IMR-90 (cell line): ENCODE measurements around the gene DCUN1D3. TPM values are rescaled to one million over a fixed set of nuclear protein-coding genes. Genes with fewer than 3 reads are reported as not detected.

ENCODE experiments used
- ATAC-seq: fragments of 200-7000 bp; cut with Tn5 transposase; 2 replicates; pipeline ENCODE4 v1.9.1; 2020; ENCODE audit warnings: low read depth, mild to moderate bottlenecking, moderate library complexity
- BruUV-seq: library from RNA; stranded (reverse); fragments of 400-500 nt; replicated peaks from 2 replicates; lab custom pipeline; 2021; lab: Mats Ljungman, UMichigan
- CTCF ChIA-PET: fragments of 300-600 bp; formaldehyde crosslinking; extraction: SDS; loops from one replicate; lab custom pipeline; 2021; ENCODE audit warnings: antibody characterized with exemption; lab: Yijun Ruan, JAX
- POLR2A ChIA-PET: fragments of 300-600 bp; sonication (Branson Sonifier 250); formaldehyde crosslinking; loops from one replicate; lab custom pipeline; 2022; ENCODE audit warnings: antibody characterized with exemption; ENCODE audit not compliant: unreplicated experiment; lab: Charles Lee
- DNase-seq: peaks from one replicate; pipeline ENCODE4 v3.0.0; 2013
- H2AFZ ChIP-seq: replicated peaks from 2 replicates; pipeline ENCODE3; 2013; ENCODE audit warnings: low read length, mild to moderate bottlenecking; ENCODE audit not compliant: poor library complexity
- H2AK5ac ChIP-seq: 2 replicates; pipeline ENCODE4 v1.6.1; 2013; ENCODE audit warnings: low read depth, low read length, inconsistent platforms
- H2AK9ac ChIP-seq: replicated peaks from 2 replicates; pipeline ENCODE3; 2013; ENCODE audit warnings: mild to moderate bottlenecking, low read depth, low read length, moderate library complexity; ENCODE audit not compliant: poor library complexity
- H2BK120ac ChIP-seq: 2 replicates; pipeline ENCODE4 v1.6.1; 2013; ENCODE audit warnings: low read depth, low read length, inconsistent platforms
- H2BK15ac ChIP-seq: 3 replicates; pipeline ENCODE4 v1.6.1; 2013; ENCODE audit warnings: low read depth, low read length, inconsistent platforms
- H2BK20ac ChIP-seq: 2 replicates; pipeline ENCODE4 v1.6.1; 2013; ENCODE audit warnings: low read depth, mild to moderate bottlenecking, inconsistent platforms, low read length, moderate library complexity
- H2BK5ac ChIP-seq: 2 replicates; pipeline ENCODE4 v1.6.1; 2013; ENCODE audit warnings: mild to moderate bottlenecking, low read depth, low read length, inconsistent platforms; ENCODE audit not compliant: poor library complexity, severe bottlenecking
- H3K14ac ChIP-seq: replicated peaks from 2 replicates; pipeline ENCODE4 v1.6.1; 2013; ENCODE audit warnings: low read depth, low read length, inconsistent platforms
- H3K18ac ChIP-seq: 2 replicates; pipeline ENCODE4 v1.6.1; 2013; ENCODE audit warnings: low read depth, low read length, control low read depth
- H3K23ac ChIP-seq: 2 replicates; pipeline ENCODE4 v1.6.1; 2013; ENCODE audit warnings: low read depth, low read length, inconsistent platforms
- H3K27ac ChIP-seq: 2 replicates; pipeline ENCODE4 v1.5.1; 2013; ENCODE audit warnings: mild to moderate bottlenecking, control low read depth, low read length; ENCODE audit not compliant: insufficient read depth
- H3K27me3 ChIP-seq: 2 replicates; pipeline ENCODE4 v1.6.1; 2013; ENCODE audit warnings: low read length; ENCODE audit not compliant: control insufficient read depth, insufficient read depth
- H3K36me3 ChIP-seq: 2 replicates; pipeline ENCODE4 v1.6.1; 2013; ENCODE audit warnings: low read length, mixed read lengths; ENCODE audit not compliant: control insufficient read depth, insufficient read depth
- H3K4ac ChIP-seq: 2 replicates; pipeline ENCODE4 v1.6.1; 2013; ENCODE audit warnings: low read depth, low read length, inconsistent platforms
- H3K4me1 ChIP-seq: 2 replicates; pipeline ENCODE4 v1.6.1; 2013; ENCODE audit warnings: low read length, mixed read lengths; ENCODE audit not compliant: control insufficient read depth, insufficient read depth
- H3K4me2 ChIP-seq: 2 replicates; pipeline ENCODE4 v1.6.1; 2013; ENCODE audit warnings: low read depth, mild to moderate bottlenecking, control low read depth, low read length, moderate library complexity
- H3K4me3 ChIP-seq: 2 replicates; pipeline ENCODE4 v1.5.1; 2013; ENCODE audit warnings: low read depth, mild to moderate bottlenecking, control low read depth, low read length, moderate library complexity; ENCODE audit not compliant: insufficient read depth
- H3K56ac ChIP-seq: 2 replicates; pipeline ENCODE4 v1.6.1; 2013; ENCODE audit warnings: low read length, inconsistent platforms; ENCODE audit not compliant: insufficient read depth; ENCODE audit errors: extremely low read depth
- H3K79me1 ChIP-seq, 2 experiments: 2 replicates each; pipeline ENCODE4 v1.6.1; 2013; ENCODE audit warnings: low read length in 2 of 2, inconsistent platforms in 1 of 2, low read depth in 1 of 2
- H3K9ac ChIP-seq: 2 replicates; pipeline ENCODE4 v1.6.1; 2013; ENCODE audit warnings: low read depth, low read length, control low read depth
- H3K9me1 ChIP-seq: 2 replicates; pipeline ENCODE4 v1.6.1; 2013; ENCODE audit warnings: low read length, inconsistent platforms; ENCODE audit not compliant: insufficient read depth
- H3K9me3 ChIP-seq: 2 replicates; pipeline ENCODE4 v1.6.1; 2013; ENCODE audit warnings: low read length; ENCODE audit not compliant: control insufficient read depth, insufficient read depth
- H4K20me1 ChIP-seq: 2 replicates; pipeline ENCODE4 v1.6.1; 2013; ENCODE audit warnings: low read length, inconsistent platforms; ENCODE audit not compliant: insufficient read depth
- H4K5ac ChIP-seq: 2 replicates; pipeline ENCODE4 v1.6.1; 2013; ENCODE audit warnings: mild to moderate bottlenecking, low read depth, low read length, control low read depth
- H4K8ac ChIP-seq, 2 experiments: 2 replicates each; pipeline ENCODE4 v1.6.1; 2013; ENCODE audit warnings: low read depth in 2 of 2, low read length in 2 of 2, control low read depth in 1 of 2, inconsistent platforms in 1 of 2
- H4K91ac ChIP-seq: 2 replicates; pipeline ENCODE4 v1.6.1; 2013; ENCODE audit warnings: low read depth, low read length, inconsistent platforms; ENCODE audit not compliant: insufficient read depth
- CEBPB ChIP-seq: IDR thresholded peaks from 2 replicates; pipeline ENCODE4 v1.6.1; 2012; ENCODE audit warnings: low read depth, low read length, improper control_type of control experiment
- CTCF ChIP-seq: conservative IDR thresholded peaks from 2 replicates; pipeline ENCODE4 v1.5.1; 2012; ENCODE audit warnings: mild to moderate bottlenecking, low read depth, low read length, improper control_type of control experiment
- ELK1 ChIP-seq: fragments of 150-350 bp; IDR thresholded peaks from 2 replicates; pipeline ENCODE4 v1.6.1; 2016; ENCODE audit warnings: low read depth, mild to moderate bottlenecking, low read length, moderate library complexity, borderline replicate concordance
- FOS ChIP-seq: fragments of 150-350 bp; IDR thresholded peaks from 2 replicates; pipeline ENCODE4 v1.6.1; 2016; ENCODE audit warnings: low read depth, low read length
- MAFK ChIP-seq: IDR thresholded peaks from 2 replicates; pipeline ENCODE4 v1.6.1; 2012; ENCODE audit warnings: low read depth, low read length, improper control_type of control experiment
- MAZ ChIP-seq: IDR thresholded peaks from 2 replicates; pipeline ENCODE4 v1.6.1; 2012; ENCODE audit warnings: low read depth, mild to moderate bottlenecking, low read length, improper control_type of control experiment, moderate library complexity, borderline replicate concordance
- MXI1 ChIP-seq: IDR thresholded peaks from 2 replicates; pipeline ENCODE4 v1.6.1; 2012; ENCODE audit warnings: low read depth, mild to moderate bottlenecking, low read length, moderate library complexity, borderline replicate concordance
- NFE2L2 ChIP-seq: fragments of 150-350 bp; IDR thresholded peaks from 2 replicates; pipeline ENCODE4 v1.6.1; 2016; ENCODE audit warnings: low read depth, mild to moderate bottlenecking, low read length
- POLR2A ChIP-seq: IDR thresholded peaks from 2 replicates; pipeline ENCODE4 v1.6.1; 2012; ENCODE audit warnings: mild to moderate bottlenecking, low read depth, low read length
- RAD21 ChIP-seq: IDR thresholded peaks from 2 replicates; pipeline ENCODE4 v1.6.1; 2012; ENCODE audit warnings: low read length, improper control_type of control experiment
- RCOR1 ChIP-seq: IDR thresholded peaks from 2 replicates; pipeline ENCODE4 v1.6.1; 2012; ENCODE audit warnings: mild to moderate bottlenecking, low read length, improper control_type of control experiment; ENCODE audit not compliant: insufficient replicate concordance
- RFX5 ChIP-seq: IDR thresholded peaks from 2 replicates; pipeline ENCODE4 v1.8.0; 2012; ENCODE audit warnings: low read depth, mild to moderate bottlenecking, low read length, moderate library complexity
- SMC3 ChIP-seq: fragments of 150-350 bp; IDR thresholded peaks from 2 replicates; pipeline ENCODE4 v1.6.1; 2016; ENCODE audit warnings: low read depth, mild to moderate bottlenecking, antibody characterized with exemption, low read length, moderate library complexity
- USF2 ChIP-seq: fragments of 150-350 bp; IDR thresholded peaks from 2 replicates; pipeline ENCODE4 v1.6.1; 2017; ENCODE audit warnings: mild to moderate bottlenecking, antibody characterized with exemption, low read length, low read depth
- WGBS, 2 experiments: methylation state at CpG; one replicate each; pipeline versions ENCODE4 v1.1.5 to v1.1.7; 2013; ENCODE audit warnings: missing lambda C conversion rate in 2 of 2; ENCODE audit not compliant: insufficient read length in 1 of 2; ENCODE audit errors: extremely low coverage in 2 of 2; 5-methylcytosine and 5-hydroxymethylcytosine counted together
- dilution Hi-C: fragments of 300-500 bp; cut with HindIII; formaldehyde crosslinking; loops from one replicate; pipeline ENCODE4 v1.14.3; 2018; ENCODE audit warnings: low sequenced_read_pairs; ENCODE audit not compliant: unreplicated experiment
- in situ Hi-C: fragments of 300-500 bp; cut with MboI; formaldehyde crosslinking; loops from 3 replicates; pipeline ENCODE4 v1.14.3; 2019; ENCODE audit warnings: low sequenced_read_pairs, inconsistent platforms, mixed read lengths
- intact Hi-C: fragments of 100-400 bp; cut with micrococcal nuclease; formaldehyde crosslinking; loops from 2 replicates; pipeline ENCODE4 v1.10.0; 2022
- polyA plus RNA-seq, 3 experiments: library from polyadenylated mRNA; depleted of rRNA; stranded (reverse); fragments of >200 nt; gene quantifications; 2 replicates each; pipeline ENCODE4 v1.2.3, GENCODE V29; 2012; ENCODE audit warnings: low replicate concordance in 1 of 3
- total RNA-seq: library from RNA; depleted of rRNA; stranded (reverse); fragments of >200 nt; gene quantifications from 2 replicates; pipeline ENCODE4 v1.2.3, GENCODE V29; 2012

DCUN1D3 gene
- total and polyA plus RNA-seq, 2 of the 4 experiments (the other 2 are of a cell fraction), result 8.1 to 42.3 TPM

GRCh38 chr16:20875355-20875650 lies 24.9 kb downstream of the DCUN1D3 start:
- H3K9me1 ChIP-seq, result peaks cover 22% of the 10 kb centered on the region
- H2AK5ac ChIP-seq, result no peak overlapping the region
- peaks cover 49 to 88% of the 10 kb centered on the region in 2 experiments for H3K79me1 ChIP-seq
- dilution Hi-C loops, result no loop called here
- no peak overlapping the region for H3K4me3 ChIP-seq
- no peak overlapping the region for H4K5ac ChIP-seq
- no peak for ATAC-seq
- no peak overlapping the region for H2BK15ac ChIP-seq
- WGBS, 2 experiments, result no CpG with 5 or more reads among the region's 1 CpG
- ChIA-PET POLR2A (no interaction called here), CTCF (interaction anchor here (0.6 to 1.4 kb wide), 2 partner anchors 9 to 425 kb away, joined by 3 to 4 read pairs; no protein-coding TSS in a partner anchor)
- no peak overlapping the region for H3K4ac ChIP-seq
- no peak overlapping the region for H3K9ac ChIP-seq
- peaks cover 57% of the 10 kb centered on the region; the same call in 1 of the 2 replicates for H4K20me1 ChIP-seq
- H2AK9ac ChIP-seq, result no peak overlapping the region
- H3K4me2 ChIP-seq, result no peak overlapping the region
- no peak overlapping the region for H4K91ac ChIP-seq
- no TSS peak for BruUV-seq
- no peaks in the 10 kb centered on the region for H3K27me3 ChIP-seq
- H3K56ac ChIP-seq, result no peak overlapping the region
- H3K36me3 ChIP-seq, result no peaks in the 10 kb centered on the region
- in situ Hi-C loops, result no loop called here
- no peak overlapping the region for H4K8ac ChIP-seq
- H2BK120ac ChIP-seq, result no peak overlapping the region
- H2BK5ac ChIP-seq, result no peak overlapping the region
- TF ChIP-seq ELK1 (no peak), RFX5 (no peak), SMC3 (no peak), CTCF (no peak), RCOR1 (no peak), CEBPB (no peak), NFE2L2 (no peak), POLR2A (no peak), MXI1 (no peak), USF2 (no peak), MAFK (no peak), MAZ (no peak), RAD21 (no peak), FOS (no peak)
- H3K27ac ChIP-seq, result no peak overlapping the region
- no peak overlapping the region for H2AFZ ChIP-seq
- no peak overlapping the region for H3K18ac ChIP-seq
- H3K14ac ChIP-seq, result no peak overlapping the region
- no peak overlapping the region for H3K23ac ChIP-seq
- peaks cover 8% of the 10 kb centered on the region for H3K4me1 ChIP-seq
- DNase-seq, result no peak
- intact Hi-C loops, result no loop called here
- no peak overlapping the region for H2BK20ac ChIP-seq
- H3K9me3 ChIP-seq, result no peaks in the 10 kb centered on the region
